Measurements from ENCODE around the gene PLCG2.

PLCG2 gene

GRCh38 chr16:81785138-81785924 is 6.2 kb downstream of the PLCG2 start:
- POLR2A ChIA-PET: interaction anchor here (0.6 to 1.3 kb wide), 3 partner anchors 21 to 33 kb away, joined by 3 to 4 read pairs (median 3); no protein-coding TSS in a partner anchor
- CTCF ChIA-PET: interaction anchor here (1.0 to 3.5 kb wide), 9 partner anchors 10 to 88 kb away, joined by 3 to 14 read pairs (median 3); no protein-coding TSS in a partner anchor
- DNase-seq (ENCODE audit: extremely low spot score): no peak
- TF ChIP-seq CTCF (IDR thresholded peaks at IDR 0.05; ENCODE audit: control extremely low read depth, extremely low read depth, low read depth, missing control alignments): no peak

- ChIA-PET POLR2A (interaction anchor here (0.6 to 1.3 kb wide), 4 partner anchors 20 to 819 kb away, joined by 3 read pairs; no protein-coding TSS in a partner anchor), CTCF (interaction anchor here (0.6 to 3.5 kb wide), 10 partner anchors 8 to 87 kb away, joined by 3 to 14 read pairs (median 3); no protein-coding TSS in a partner anchor)
- no peak for TF ChIP-seq CTCF (IDR thresholded peaks at IDR 0.05; ENCODE audit: control extremely low read depth, extremely low read depth, low read depth, missing control alignments)
- DNase-seq (ENCODE audit: extremely low spot score): no peak
These were observed 7.2 kb downstream of the PLCG2 start for GRCh38 chr16:81786321-81786720.

GRCh38 chr16:81786868-81787267 is 7.8 kb downstream of the PLCG2 start:
- ChIA-PET POLR2A (interaction anchor here (0.6 to 1.2 kb wide), 3 partner anchors 32 to 819 kb away, joined by 3 read pairs; no protein-coding TSS in a partner anchor), CTCF (interaction anchor here (0.6 to 3.5 kb wide), 8 partner anchors 9 to 87 kb away, joined by 3 to 14 read pairs (median 3); no protein-coding TSS in a partner anchor)
- DNase-seq (ENCODE audit: extremely low spot score): no peak
- no peak for TF ChIP-seq CTCF (IDR thresholded peaks at IDR 0.05; ENCODE audit: control extremely low read depth, extremely low read depth, low read depth, missing control alignments)

GRCh38 chr16:81787659-81788058 is 8.6 kb downstream of the PLCG2 start:
- ChIA-PET POLR2A (no interaction called here), CTCF (interaction anchor here (2.4 kb wide), 1 partner anchor 8 kb away, joined by 9 read pairs; the partner anchor contains the start of gene PLCG2)
- no peak for DNase-seq (ENCODE audit: extremely low spot score)
- TF ChIP-seq CTCF (IDR thresholded peaks at IDR 0.05; ENCODE audit: control extremely low read depth, extremely low read depth, low read depth, missing control alignments): no peak

- CTCF ChIA-PET: interaction anchor here (1.4 to 1.6 kb wide), 2 partner anchors 15 to 54 kb away, joined by 3 to 5 read pairs; no protein-coding TSS in a partner anchor
- POLR2A ChIA-PET: no interaction called here
- DNase-seq (ENCODE audit: extremely low spot score): no peak
- TF ChIP-seq CTCF (IDR thresholded peaks at IDR 0.05; ENCODE audit: control extremely low read depth, extremely low read depth, low read depth, missing control alignments): no peak
These were observed 11.2 kb downstream of the PLCG2 start for GRCh38 chr16:81790277-81790676.

- ChIA-PET CTCF (interaction anchor here (0.7 to 2.9 kb wide), 10 partner anchors 8 to 83 kb away, joined by 3 to 10 read pairs (median 3); partner anchors contain the start of gene PLCG2), POLR2A (no interaction called here)
- DNase-seq (ENCODE audit: extremely low spot score): no peak
- TF ChIP-seq CTCF (IDR thresholded peaks at IDR 0.05; ENCODE audit: control extremely low read depth, extremely low read depth, low read depth, missing control alignments): no peak
These were observed 11.8 kb downstream of the PLCG2 start for GRCh38 chr16:81790830-81791435.
